Activated CD4-positive, alpha-beta memory T cell treated with anti-CD3 and anti-CD28 coated beads for 36 hours (primary cell): Measurements from ENCODE around the gene NRCAM. TPM values are rescaled to one million over a fixed set of nuclear protein-coding genes. Genes with fewer than 3 reads are reported as not detected.
A peak's percentile ranks its signal among the peaks of the same experiment; 100 is the strongest.

ENCODE experiments used
- CTCF ChIA-PET: fragments of 350-600 bp; sonication (Branson Sonifier 250); formaldehyde crosslinking; loops from one replicate; lab custom pipeline; 2021; ENCODE audit warnings: antibody characterized with exemption, inconsistent platforms; lab: Charles Lee
- POLR2A ChIA-PET: fragments of 350-600 bp; sonication (Branson Sonifier 250); formaldehyde crosslinking; loops from one replicate; lab custom pipeline; 2021; ENCODE audit warnings: antibody characterized with exemption; lab: Charles Lee
- DNase-seq: peaks from one replicate; pipeline ENCODE4 v3.0.0-alpha.2; 2020
- H3K27ac Mint-ChIP-seq: one replicate; pipeline ENCODE4 v1.8.0; 2021; ENCODE audit warnings: mixed read lengths
- H3K27me3 Mint-ChIP-seq: one replicate; pipeline ENCODE4 v1.8.0; 2021; ENCODE audit warnings: mixed read lengths
- H3K36me3 Mint-ChIP-seq: one replicate; pipeline ENCODE4 v1.8.0; 2021; ENCODE audit warnings: mixed read lengths
- H3K4me1 Mint-ChIP-seq: one replicate; pipeline ENCODE4 v1.8.0; 2021; ENCODE audit warnings: low read depth, mixed read lengths
- H3K4me3 Mint-ChIP-seq: one replicate; pipeline ENCODE4 v1.8.0; 2021; ENCODE audit warnings: mild to moderate bottlenecking, mixed read lengths
- H3K9me3 Mint-ChIP-seq: one replicate; pipeline ENCODE4 v1.8.0; 2021; ENCODE audit warnings: mixed read lengths
- intact Hi-C: fragments of 100-400 bp; cut with micrococcal nuclease; formaldehyde crosslinking; loops from one replicate; pipeline ENCODE4 v1.15.1; 2023
- total RNA-seq, 2 experiments: library from RNA; stranded (reverse); gene quantifications; one replicate each; pipeline ENCODE4 v1.2.3, GENCODE V29; 2021

Gene NRCAM
- total RNA-seq, 2 experiments from 2014 or later, result 0.14 TPM; not detected in 1

DNA sequence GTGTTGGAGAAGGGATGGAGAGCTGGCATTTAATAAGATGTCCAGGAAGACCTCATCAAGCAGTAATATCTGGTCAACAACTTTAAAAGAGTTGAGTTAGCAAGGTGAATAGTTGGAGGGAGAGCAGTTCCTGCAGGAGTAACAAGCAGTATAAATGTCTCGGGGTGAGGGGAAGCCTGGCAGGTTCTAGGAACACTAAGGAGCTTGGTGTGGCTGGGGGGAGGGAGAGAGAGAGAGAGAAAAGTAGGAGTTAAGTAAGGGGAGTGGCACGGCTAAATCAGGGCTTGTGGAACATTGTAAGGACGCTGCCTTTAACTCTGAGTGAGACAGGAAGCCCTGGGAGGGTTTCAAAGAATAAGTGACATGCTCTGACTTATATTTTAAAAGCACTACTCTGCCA, 304.0 kb downstream of the NRCAM start:
- Mint-ChIP-seq H3K9me3 (no peaks in the 10 kb centered on the region), H3K36me3 (no peaks in the 10 kb centered on the region), H3K4me1 (no peaks in the 10 kb centered on the region), H3K4me3 (no peak overlapping the region), H3K27ac (no peak overlapping the region), H3K27me3 (peaks cover 14% of the 10 kb centered on the region)
- POLR2A ChIA-PET, result interaction anchor here (0.5 kb wide), 1 partner anchor 255 kb away, joined by 3 read pairs; no protein-coding TSS in a partner anchor
- no peak for DNase-seq
- intact Hi-C loops, result no loop called here
- CTCF ChIA-PET, result no interaction called here

DNA sequence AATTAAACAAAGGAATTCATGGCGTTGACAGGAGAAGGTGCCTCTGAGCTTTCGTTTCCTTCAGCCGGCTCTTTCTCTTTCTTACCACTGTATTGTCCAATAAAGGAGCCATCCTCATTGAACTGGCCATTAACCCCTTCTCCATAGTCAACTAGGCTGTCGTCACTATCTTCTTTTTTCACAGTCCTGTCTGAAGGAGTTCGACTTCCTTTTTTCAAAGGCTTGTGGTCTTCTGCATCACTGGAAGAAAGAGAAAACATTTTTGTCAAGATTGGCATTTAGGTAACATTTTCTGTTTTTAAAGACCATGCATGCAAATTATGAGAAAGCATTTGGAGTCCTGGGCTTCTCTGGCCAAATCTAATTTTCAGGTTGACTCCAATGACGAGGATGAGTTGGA, 306.3 kb downstream of the NRCAM start:
- ChIA-PET CTCF (interaction anchor here (1.0 kb wide), 1 partner anchor 36 kb away, joined by 3 read pairs; no protein-coding TSS in a partner anchor), POLR2A (no interaction called here)
- intact Hi-C loops, result no loop called here
- H3K4me3 Mint-ChIP-seq, result no peak overlapping the region
- no peaks in the 10 kb centered on the region for H3K36me3 Mint-ChIP-seq
- peaks cover 10% of the 10 kb centered on the region for H3K27me3 Mint-ChIP-seq
- H3K4me1 Mint-ChIP-seq, result no peaks in the 10 kb centered on the region
- H3K9me3 Mint-ChIP-seq, result no peaks in the 10 kb centered on the region
- no peak overlapping the region for H3K27ac Mint-ChIP-seq
- no peak for DNase-seq

GRCh38 chr7:108149119-108149518, 307.1 kb downstream of the NRCAM start:
- POLR2A ChIA-PET, result no interaction called here
- H3K9me3 Mint-ChIP-seq, result no peaks in the 10 kb centered on the region
- CTCF ChIA-PET, result interaction anchor here (1.0 kb wide), 1 partner anchor 35 kb away, joined by 3 read pairs; no protein-coding TSS in a partner anchor
- no peaks in the 10 kb centered on the region for H3K4me1 Mint-ChIP-seq
- no peak overlapping the region for H3K4me3 Mint-ChIP-seq
- H3K27ac Mint-ChIP-seq, result no peak overlapping the region
- peaks cover 10% of the 10 kb centered on the region for H3K27me3 Mint-ChIP-seq
- no peaks in the 10 kb centered on the region for H3K36me3 Mint-ChIP-seq
- intact Hi-C loops, result no loop called here
- no peak for DNase-seq

DNA sequence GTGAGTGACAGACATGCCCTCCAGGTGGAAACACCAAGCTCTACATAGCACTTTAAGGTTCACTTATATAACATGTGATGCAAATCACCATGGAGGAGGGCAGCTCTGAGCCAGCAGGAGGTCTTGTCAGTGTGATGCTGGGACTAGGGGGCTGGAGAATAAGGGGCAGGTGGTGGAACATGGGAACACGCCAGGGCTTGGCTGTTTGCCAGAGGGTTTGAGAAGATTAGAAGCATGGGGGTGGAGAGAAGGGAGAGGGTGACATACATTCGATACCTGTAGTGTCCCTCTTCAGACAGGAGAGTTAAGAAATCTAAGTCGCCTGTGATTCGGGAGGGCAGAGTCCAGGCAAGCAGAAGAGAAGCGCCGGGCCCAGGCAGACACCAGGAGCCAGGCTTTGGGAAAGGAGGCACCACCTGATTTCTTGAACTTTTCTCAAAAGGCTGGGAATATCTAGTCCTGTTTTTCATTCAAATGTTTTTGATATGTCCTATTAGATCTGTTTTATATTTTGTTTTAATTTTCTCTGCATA, 309.1 kb downstream of the NRCAM start:
- Mint-ChIP-seq H3K9me3 (no peaks in the 10 kb centered on the region), H3K4me1 (no peaks in the 10 kb centered on the region), H3K27ac (no peak overlapping the region), H3K36me3 (no peaks in the 10 kb centered on the region), H3K27me3 (peaks cover 10% of the 10 kb centered on the region), H3K4me3 (no peak overlapping the region)
- ChIA-PET CTCF (interaction anchor here (0.6 to 1.8 kb wide), 4 partner anchors 33 to 125 kb away, joined by 3 to 9 read pairs (median 4); no protein-coding TSS in a partner anchor), POLR2A (no interaction called here)
- intact Hi-C loops, result no loop called here
- DNase-seq, result no peak

DNA sequence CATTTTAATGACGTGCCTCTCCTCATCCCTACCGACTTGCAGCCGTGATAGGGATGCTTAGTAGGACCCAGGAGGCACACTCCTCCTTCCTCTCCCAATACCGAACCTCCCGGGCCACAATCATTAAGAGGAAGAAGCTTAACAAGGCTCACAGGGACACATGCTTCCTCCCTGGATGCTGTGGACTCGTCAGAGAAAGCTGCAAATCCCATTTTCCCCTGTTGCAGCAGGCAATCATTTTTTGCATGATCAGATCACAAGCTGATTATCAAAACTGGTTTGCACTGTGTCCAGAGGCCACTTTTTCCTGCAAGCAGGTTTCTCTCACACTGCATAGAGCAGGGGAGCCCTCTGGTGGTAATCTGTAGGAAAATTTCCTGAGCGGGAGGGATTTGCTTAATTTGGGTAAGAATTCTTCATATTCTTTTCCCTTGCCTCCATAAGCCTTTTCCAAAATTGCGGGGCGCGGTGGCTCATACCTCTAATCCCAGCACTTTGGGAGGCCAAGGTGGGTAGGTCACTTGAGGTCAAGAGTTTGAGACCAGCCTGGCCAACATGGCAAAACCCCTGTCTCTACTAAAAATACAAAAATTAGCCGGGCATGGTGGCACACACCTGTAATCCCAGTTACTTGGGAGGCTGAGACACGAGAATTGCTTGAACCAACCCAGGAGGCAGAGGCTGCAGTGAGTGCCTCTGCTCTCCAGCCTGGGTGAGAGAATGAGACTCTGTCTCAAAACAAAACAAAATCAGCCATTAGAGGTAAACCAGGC, 310.0 kb downstream of the NRCAM start:
- no peaks in the 10 kb centered on the region for H3K36me3 Mint-ChIP-seq
- no peak overlapping the region for H3K27ac Mint-ChIP-seq
- H3K9me3 Mint-ChIP-seq, result no peaks in the 10 kb centered on the region
- POLR2A ChIA-PET, result no interaction called here
- peak; percentile 48 for DNase-seq
- H3K27me3 Mint-ChIP-seq, result peaks cover 10% of the 10 kb centered on the region
- H3K4me3 Mint-ChIP-seq, result no peak overlapping the region
- intact Hi-C loops, result loop anchor here (1.0 kb wide), 1 partner anchor 32 kb away; no protein-coding TSS in a partner anchor
- no peaks in the 10 kb centered on the region for H3K4me1 Mint-ChIP-seq
- CTCF ChIA-PET, result interaction anchor here (0.7 to 2.3 kb wide), 14 partner anchors 11 to 270 kb away, joined by 3 to 24 read pairs (median 5); no protein-coding TSS in a partner anchor

DNA sequence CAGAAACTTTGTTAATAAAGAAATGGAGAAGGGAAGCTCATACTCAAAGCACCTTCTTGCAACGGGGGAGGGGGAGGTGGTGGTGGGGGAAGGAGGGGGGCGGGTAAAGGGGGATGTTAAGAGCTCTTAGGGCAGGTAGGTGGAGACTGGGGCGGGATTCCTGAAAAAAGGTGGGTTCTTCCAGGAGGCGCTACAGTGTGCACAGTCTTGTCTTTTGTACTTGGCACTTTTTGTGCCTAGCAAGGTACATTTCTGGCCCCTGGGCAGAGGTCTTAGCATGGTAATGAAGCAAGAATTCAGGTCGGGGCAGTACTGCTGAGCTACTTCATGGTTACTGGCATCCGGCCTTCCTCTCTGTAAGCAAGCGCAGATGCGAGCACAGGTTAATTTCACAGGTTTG, 310.8 kb downstream of the NRCAM start:
- no peaks in the 10 kb centered on the region for H3K9me3 Mint-ChIP-seq
- H3K4me3 Mint-ChIP-seq, result no peak overlapping the region
- ChIA-PET CTCF (interaction anchor here (0.7 to 2.3 kb wide), 12 partner anchors 10 to 245 kb away, joined by 3 to 24 read pairs (median 6); no protein-coding TSS in a partner anchor), POLR2A (no interaction called here)
- H3K27ac Mint-ChIP-seq, result no peak overlapping the region
- no peaks in the 10 kb centered on the region for H3K4me1 Mint-ChIP-seq
- H3K27me3 Mint-ChIP-seq, result peaks cover 10% of the 10 kb centered on the region
- intact Hi-C loops, result no loop called here
- no peak for DNase-seq
- H3K36me3 Mint-ChIP-seq, result no peaks in the 10 kb centered on the region

DNA sequence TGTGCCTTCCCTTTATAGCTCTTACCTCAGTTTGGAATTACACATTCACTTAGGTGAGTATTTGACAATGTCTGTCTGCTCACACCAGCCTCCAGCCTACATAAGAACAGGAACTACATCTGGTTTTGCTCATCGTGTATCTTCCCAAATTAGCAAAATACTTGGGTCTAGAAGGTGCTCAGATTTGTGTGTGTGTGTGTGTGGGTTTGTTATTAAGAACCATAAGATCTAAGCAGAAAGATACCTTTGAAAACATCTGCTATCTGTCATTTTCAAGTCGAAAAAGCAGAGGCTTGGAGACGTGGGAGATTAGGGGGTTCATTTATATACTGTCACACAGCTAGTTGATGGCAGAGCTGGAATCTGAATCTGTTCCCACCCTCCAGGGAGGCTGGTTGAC, 311.3 kb downstream of the NRCAM start:
- Mint-ChIP-seq H3K4me3 (no peak overlapping the region), H3K27ac (no peak overlapping the region), H3K27me3 (peaks cover 8% of the 10 kb centered on the region), H3K4me1 (no peaks in the 10 kb centered on the region), H3K36me3 (no peaks in the 10 kb centered on the region), H3K9me3 (no peaks in the 10 kb centered on the region)
- intact Hi-C loops, result no loop called here
- no peak for DNase-seq
- CTCF ChIA-PET, result interaction anchor here (1.1 to 2.3 kb wide), 6 partner anchors 12 to 265 kb away, joined by 3 to 24 read pairs (median 6); no protein-coding TSS in a partner anchor
- POLR2A ChIA-PET, result no interaction called here

DNA sequence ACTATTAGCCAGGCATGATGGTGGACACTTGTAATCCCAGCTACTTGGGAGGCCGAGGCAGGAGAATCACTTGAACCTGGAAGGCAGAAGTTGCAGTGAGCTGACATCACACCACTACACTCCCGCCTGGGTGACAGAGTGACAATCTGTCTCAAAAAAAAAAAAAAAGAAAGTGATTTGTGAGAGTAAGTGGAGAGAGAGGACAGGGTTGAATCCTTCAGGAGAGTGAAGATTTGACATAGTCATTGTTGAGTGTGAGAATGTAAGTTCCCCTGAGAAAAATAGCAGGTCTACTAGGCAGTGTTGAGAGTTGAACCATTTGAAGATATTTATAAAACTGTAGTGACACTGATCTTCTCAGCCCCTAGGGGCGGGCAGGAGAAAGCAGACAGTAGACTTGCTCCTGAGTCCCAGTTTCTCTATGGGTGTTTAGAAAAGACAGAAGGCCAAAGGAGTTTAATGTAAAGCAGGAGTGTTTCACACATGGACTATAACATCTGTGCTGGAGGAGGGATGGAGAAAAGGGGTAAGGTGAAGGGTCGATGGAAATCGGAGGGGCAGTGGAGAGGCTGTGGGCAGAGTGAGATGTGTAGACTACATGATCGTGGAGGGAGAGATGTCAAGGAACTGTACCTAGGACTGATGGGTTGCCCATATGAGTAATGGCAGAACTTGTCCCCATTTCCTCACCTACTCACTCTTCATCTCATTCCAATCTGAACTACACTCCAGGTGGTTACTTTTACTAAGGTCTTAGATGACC, 312.4 kb downstream of the NRCAM start:
- POLR2A ChIA-PET, result no interaction called here
- DNase-seq, result no peak
- no peaks in the 10 kb centered on the region for H3K4me1 Mint-ChIP-seq
- no peak overlapping the region for H3K27ac Mint-ChIP-seq
- no peaks in the 10 kb centered on the region for H3K36me3 Mint-ChIP-seq
- H3K27me3 Mint-ChIP-seq, result peaks cover 3% of the 10 kb centered on the region
- CTCF ChIA-PET, result interaction anchor here (1.1 kb wide), 1 partner anchor 264 kb away, joined by 3 read pairs; no protein-coding TSS in a partner anchor
- intact Hi-C loops, result no loop called here
- H3K9me3 Mint-ChIP-seq, result no peaks in the 10 kb centered on the region
- H3K4me3 Mint-ChIP-seq, result no peak overlapping the region

DNA sequence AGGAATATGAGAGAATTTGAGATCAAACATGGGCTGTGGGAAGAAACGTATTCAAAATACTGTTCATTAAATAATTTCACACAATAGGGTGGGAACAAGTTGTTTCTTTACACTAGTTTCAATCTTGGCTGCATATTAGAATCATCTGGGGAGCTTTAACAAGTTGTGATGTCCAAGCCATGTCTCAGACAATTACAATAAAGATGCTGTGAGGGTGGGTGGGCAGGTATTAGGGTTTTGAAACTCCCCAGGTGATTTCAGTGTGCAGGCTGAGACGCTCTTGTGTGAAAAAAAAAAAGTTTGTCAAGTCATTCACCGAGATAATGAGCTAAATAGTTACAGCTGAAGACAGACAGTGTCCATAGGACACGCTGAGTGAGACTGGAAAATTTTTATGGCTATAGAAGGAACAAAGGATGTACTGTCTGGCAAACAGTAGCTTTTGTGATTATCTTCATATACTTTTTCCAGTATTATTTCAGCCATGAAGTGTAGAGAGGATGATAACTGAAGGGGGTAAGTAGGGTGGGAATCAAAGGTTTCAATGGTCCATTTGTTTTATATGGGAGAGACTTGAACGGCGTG, 313.5 kb downstream of the NRCAM start:
- Mint-ChIP-seq H3K36me3 (no peaks in the 10 kb centered on the region), H3K27ac (no peak overlapping the region), H3K9me3 (no peaks in the 10 kb centered on the region), H3K4me1 (no peaks in the 10 kb centered on the region), H3K4me3 (no peak overlapping the region), H3K27me3 (peaks cover 3% of the 10 kb centered on the region)
- no peak for DNase-seq
- POLR2A ChIA-PET, result no interaction called here
- intact Hi-C loops, result no loop called here
- CTCF ChIA-PET, result interaction anchor here (1.0 kb wide), 1 partner anchor 29 kb away, joined by 4 read pairs; no protein-coding TSS in a partner anchor

GRCh38 chr7:108142180-108142579, 314.1 kb downstream of the NRCAM start:
- ChIA-PET CTCF (interaction anchor here (1.0 kb wide), 1 partner anchor 28 kb away, joined by 4 read pairs; no protein-coding TSS in a partner anchor), POLR2A (no interaction called here)
- Mint-ChIP-seq H3K27ac (no peak overlapping the region), H3K4me3 (no peak overlapping the region), H3K27me3 (peaks cover 3% of the 10 kb centered on the region), H3K9me3 (no peaks in the 10 kb centered on the region), H3K4me1 (no peaks in the 10 kb centered on the region), H3K36me3 (no peaks in the 10 kb centered on the region)
- intact Hi-C loops, result no loop called here
- no peak for DNase-seq

DNA sequence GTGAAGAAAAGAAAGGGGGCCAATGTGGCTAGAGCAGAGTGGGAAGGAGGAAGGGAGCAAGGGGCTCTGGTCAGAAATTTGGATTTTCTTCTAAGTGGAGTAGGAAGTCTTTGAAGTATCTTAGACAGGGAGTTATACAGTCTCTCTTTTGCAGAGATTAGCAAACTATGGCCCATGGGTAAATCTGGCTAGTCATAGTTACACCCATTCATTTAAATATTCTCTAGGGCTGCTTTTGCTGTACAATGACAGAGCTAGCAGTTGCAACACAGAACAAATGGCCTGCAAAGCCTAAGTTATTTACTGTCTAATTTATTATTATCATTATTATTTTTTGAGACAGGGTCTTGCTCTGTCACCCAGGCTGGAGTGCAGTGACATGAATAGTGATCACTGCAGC, 315.6 kb downstream of the NRCAM start:
- intact Hi-C loops, result no loop called here
- Mint-ChIP-seq H3K9me3 (no peaks in the 10 kb centered on the region), H3K27ac (no peak overlapping the region), H3K36me3 (no peaks in the 10 kb centered on the region), H3K27me3 (peaks cover 3% of the 10 kb centered on the region), H3K4me1 (peaks cover 7% of the 10 kb centered on the region), H3K4me3 (no peak overlapping the region)
- ChIA-PET POLR2A (no interaction called here), CTCF (no interaction called here)
- no peak for DNase-seq
